Left lung (tissue), 10 donors: ENCODE data around the gene PGC. TPM values are rescaled to one million over a fixed set of nuclear protein-coding genes. Genes with fewer than 3 reads are reported as not detected.

Experiments
- ATAC-seq: fragments of 200-7000 bp; cut with Tn5 transposase; one replicate; pipeline ENCODE4 v1.9.1; 2020; ENCODE audit warnings: moderate library complexity
- DNase-seq, 4 donors: peaks; one replicate each; pipeline ENCODE4 v3.0.0-alpha.2; 2013 to 2020
- H3K27ac ChIP-seq, 2 donors: fragments of 200-600 bp; sonication (generic) in 1 of 2; one replicate each; pipeline versions ENCODE4 v1.5.0 to v1.8.0; 2020 to 2021
- H3K27me3 ChIP-seq, 2 donors: fragments of 200-600 bp; sonication (generic) in 1 of 2; one replicate each; pipeline versions ENCODE4 v1.5.0 to v1.8.0; 2020 to 2021
- H3K36me3 ChIP-seq, 2 donors: fragments of 200-600 bp; sonication (generic) in 1 of 2; one replicate each; pipeline versions ENCODE4 v1.5.0 to v1.8.0; 2020 to 2021
- H3K4me1 ChIP-seq, 2 donors: fragments of 200-600 bp; one replicate each; pipeline ENCODE4 v1.8.0; 2021
- H3K4me3 ChIP-seq, 2 donors: fragments of 200-600 bp; sonication (generic) in 1 of 2; one replicate each; pipeline versions ENCODE4 v1.5.0 to v1.8.0; 2020 to 2021; ENCODE audit warnings: mild to moderate bottlenecking in 1 of 2
- H3K9me3 ChIP-seq, 2 donors: fragments of 200-600 bp; sonication (generic) in 1 of 2; one replicate each; pipeline versions ENCODE4 v1.5.0 to v1.8.0; 2020 to 2021
- intact Hi-C, 2 donors: fragments of 100-400 bp; cut with DNase I; formaldehyde crosslinking; loops; one replicate each; pipeline versions ENCODE4 v1.11.2 to v1.14.2; 2022
- polyA plus RNA-seq, 6 donors: library from polyadenylated mRNA; unstranded; fragments of 120-200 nt; gene quantifications; one replicate each; pipeline ENCODE4 v1.2.1, GENCODE V29; 2013; ENCODE audit not compliant: insufficient read length in 6 of 6
- total RNA-seq, 2 donors: library from RNA; stranded (reverse); fragmentation: NEBNext Ultra II Directional; extraction: Animal tissue kit (Norgen Biotek cat#: 25700); gene quantifications; one replicate each; pipeline ENCODE4 v1.2.1, GENCODE V29; 2021
- TF ChIP-seq, protein P1 (sequence below), 2 donors: fragments of 200-600 bp; sonication (generic) in 1 of 2; IDR thresholded peaks; one replicate each; pipeline versions ENCODE4 v1.5.0 to v1.8.0; 2021; ENCODE audit warnings: antibody characterized with exemption in 2 of 2
- donor health status: DM: no; HTN: yes; CAD: no.
- donor health status: DM: no; HTN: no; CAD: no.

The PGC gene
- total and polyA plus RNA-seq, 8 donors, result 5.4 to 266 (median 8.2) TPM

DNA sequence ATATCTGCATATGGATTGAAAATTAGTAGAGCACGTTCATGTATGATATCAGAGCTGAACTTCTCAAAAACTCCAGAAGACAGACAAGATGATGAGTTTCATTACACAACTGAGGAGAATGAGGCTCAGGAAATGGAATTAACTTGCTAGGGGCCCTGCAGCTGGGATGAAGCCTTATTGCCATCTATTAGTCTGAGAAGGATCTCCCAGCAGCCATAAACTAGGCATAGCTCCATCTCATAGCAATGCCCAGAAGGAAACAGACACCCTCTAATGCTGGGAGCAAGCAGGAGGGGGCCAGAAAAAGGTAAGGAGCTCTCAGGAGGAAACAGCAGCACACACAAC lies 29.8 kb downstream of the PGC start:
- Histone ChIP-seq H3K27me3 (no peaks in the 10 kb centered on the region), H3K36me3 (peaks cover 0 to 6% of the 10 kb centered on the region in 2 donors), H3K4me1 (peaks cover 18 to 79% of the 10 kb centered on the region in 2 donors), H3K27ac (no peak overlapping the region), H3K4me3 (no peak overlapping the region), H3K9me3 (no peaks in the 10 kb centered on the region)
- intact Hi-C loops, result no loop called here
- TF ChIP-seq, protein P1, sequence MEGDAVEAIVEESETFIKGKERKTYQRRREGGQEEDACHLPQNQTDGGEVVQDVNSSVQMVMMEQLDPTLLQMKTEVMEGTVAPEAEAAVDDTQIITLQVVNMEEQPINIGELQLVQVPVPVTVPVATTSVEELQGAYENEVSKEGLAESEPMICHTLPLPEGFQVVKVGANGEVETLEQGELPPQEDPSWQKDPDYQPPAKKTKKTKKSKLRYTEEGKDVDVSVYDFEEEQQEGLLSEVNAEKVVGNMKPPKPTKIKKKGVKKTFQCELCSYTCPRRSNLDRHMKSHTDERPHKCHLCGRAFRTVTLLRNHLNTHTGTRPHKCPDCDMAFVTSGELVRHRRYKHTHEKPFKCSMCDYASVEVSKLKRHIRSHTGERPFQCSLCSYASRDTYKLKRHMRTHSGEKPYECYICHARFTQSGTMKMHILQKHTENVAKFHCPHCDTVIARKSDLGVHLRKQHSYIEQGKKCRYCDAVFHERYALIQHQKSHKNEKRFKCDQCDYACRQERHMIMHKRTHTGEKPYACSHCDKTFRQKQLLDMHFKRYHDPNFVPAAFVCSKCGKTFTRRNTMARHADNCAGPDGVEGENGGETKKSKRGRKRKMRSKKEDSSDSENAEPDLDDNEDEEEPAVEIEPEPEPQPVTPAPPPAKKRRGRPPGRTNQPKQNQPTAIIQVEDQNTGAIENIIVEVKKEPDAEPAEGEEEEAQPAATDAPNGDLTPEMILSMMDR (IDR thresholded peaks at IDR 0.05), result no peak
- DNase-seq (no peak), ATAC-seq (no peak)

DNA sequence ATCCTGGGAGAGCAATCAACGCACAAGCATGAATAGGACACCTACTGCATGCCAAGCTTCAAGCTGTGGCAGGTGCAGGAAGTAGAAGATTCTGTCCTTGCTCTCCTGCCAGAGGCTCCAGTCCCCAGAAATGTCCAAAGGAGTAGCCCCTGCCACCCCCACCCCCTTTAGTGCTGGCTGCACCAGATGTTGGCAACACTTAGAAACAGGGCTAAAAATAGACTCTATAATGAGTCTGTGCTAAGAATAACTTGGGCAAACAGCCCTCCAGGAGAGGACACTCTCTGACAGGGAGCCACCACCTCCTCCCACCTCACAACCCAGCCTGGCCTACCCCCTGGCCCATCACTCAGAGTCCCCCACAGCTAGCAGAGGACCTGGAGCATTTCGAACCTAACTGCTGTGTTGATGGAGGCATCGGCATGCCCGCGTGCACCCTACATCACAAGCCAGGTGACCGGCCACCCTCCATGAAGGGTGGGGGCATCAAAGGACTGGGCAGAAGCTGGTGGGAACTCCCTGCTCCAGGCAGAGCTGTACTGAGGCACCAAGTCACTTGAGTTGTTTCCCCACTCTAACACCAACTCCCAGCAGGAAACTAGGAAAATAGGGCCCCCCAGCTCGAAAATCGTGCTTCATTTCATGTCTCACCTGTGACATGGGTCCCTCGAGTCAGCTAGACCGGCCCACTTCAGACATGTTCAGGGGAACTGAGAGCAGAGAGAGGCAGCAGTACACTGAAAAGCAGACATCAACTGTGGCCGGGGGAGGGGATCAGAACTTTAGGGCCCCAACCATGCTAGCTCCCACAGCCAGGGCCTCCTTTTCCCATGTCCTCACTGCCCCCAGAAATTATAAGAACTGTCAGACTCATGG lies 30.4 kb downstream of the PGC start:
- TF ChIP-seq, protein P1 (IDR thresholded peaks at IDR 0.05), result no peak
- H3K27me3 ChIP-seq, result no peaks in the 10 kb centered on the region
- H3K27ac ChIP-seq, result no peak overlapping the region
- intact Hi-C loops, result no loop called here
- H3K4me1 ChIP-seq, result peaks cover 23 to 79% of the 10 kb centered on the region in 2 donors
- ATAC-seq, result peak; percentile 1
- no peaks in the 10 kb centered on the region for H3K9me3 ChIP-seq
- H3K36me3 ChIP-seq, result peaks cover 0 to 6% of the 10 kb centered on the region in 2 donors
- peak in 1 of 4 donors; percentile 34 for DNase-seq
- H3K4me3 ChIP-seq, result no peak overlapping the region

DNA sequence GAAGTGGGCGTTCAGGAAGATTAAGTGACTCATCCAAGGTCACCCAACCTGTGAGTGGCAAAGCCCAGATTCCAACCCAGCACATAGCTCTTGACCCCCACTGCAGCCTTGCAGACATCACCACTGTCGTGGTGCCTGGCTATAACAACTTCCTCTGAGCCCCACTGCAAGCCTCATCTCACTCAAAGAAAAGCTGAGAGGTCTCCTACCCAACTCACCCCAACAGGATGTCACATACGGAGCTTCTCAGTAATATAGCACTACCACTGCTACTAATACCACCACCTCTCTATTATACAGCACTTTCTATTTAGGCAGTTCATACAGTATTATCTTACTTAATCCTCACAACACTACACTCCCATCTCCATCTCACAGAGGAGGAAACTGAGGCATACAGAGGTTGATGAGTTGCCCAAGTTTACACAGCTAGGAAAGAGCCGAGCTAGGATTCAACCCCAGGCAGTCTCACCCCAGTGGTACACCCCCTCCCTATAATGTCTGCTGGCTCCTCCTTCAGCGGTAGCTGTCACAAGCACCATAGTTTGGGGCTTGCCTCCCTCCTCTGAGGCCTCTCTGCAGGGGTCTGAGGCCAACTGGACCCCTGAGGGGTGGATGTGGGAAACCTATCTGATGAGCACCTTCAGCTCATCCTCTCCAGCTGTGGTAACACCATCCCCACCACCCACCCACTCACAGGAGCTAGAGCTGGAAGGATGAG lies 31.2 kb downstream of the PGC start:
- DNase-seq, result peak in 1 of 4 donors; percentile 5
- TF ChIP-seq, protein P1 (IDR thresholded peaks at IDR 0.05), result no peak
- H3K27ac ChIP-seq, result no peak overlapping the region
- no peaks in the 10 kb centered on the region for H3K27me3 ChIP-seq
- no peak overlapping the region for H3K4me3 ChIP-seq
- no peak for ATAC-seq
- intact Hi-C loops, result no loop called here
- H3K4me1 ChIP-seq, result peaks cover 23 to 76% of the 10 kb centered on the region in 2 donors
- no peaks in the 10 kb centered on the region for H3K9me3 ChIP-seq
- H3K36me3 ChIP-seq, result peaks cover 0 to 6% of the 10 kb centered on the region in 2 donors

DNA sequence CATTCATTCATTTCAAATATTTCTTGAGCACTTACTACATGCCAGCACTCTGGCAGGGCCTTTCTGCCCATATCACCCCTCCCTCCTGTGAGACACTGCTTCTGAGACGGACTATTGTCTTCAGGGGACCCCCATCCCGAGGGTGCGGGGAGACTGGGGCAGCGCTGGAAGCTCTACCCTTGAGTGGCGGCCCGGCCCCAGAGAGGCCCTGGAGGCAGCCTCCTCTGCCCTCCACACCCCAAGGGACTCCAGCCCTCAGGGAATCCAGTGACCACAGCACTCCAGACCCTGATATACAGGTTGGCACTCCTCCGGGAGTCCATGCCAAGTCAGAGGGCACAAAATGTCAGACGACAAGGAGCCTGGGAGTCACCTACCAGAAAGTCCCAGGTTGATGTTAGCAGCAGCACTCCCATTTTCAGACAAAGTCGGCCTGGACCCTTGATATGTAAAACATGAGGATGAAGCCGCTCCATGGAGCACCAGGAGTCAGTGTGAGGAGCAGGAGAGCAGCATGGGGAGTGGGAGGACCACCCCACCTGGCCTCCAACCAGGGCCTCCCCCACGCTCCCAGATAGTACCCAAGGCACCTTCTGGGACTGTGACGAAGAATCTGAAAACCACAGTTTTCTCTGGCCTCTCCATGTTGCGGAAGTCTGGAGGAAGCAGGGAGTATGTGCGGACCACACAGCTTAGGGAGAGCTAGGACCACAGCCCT lies 32.5 kb downstream of the PGC start:
- Histone ChIP-seq H3K36me3 (peaks cover 0 to 6% of the 10 kb centered on the region in 2 donors), H3K9me3 (no peaks in the 10 kb centered on the region), H3K27me3 (no peaks in the 10 kb centered on the region), H3K27ac (no peak overlapping the region), H3K4me3 (no peak overlapping the region), H3K4me1 (peaks cover 23 to 65% of the 10 kb centered on the region in 2 donors)
- intact Hi-C loops, result no loop called here
- DNase-seq (peak in 1 of 4 donors; percentile 61), ATAC-seq (no peak)
- TF ChIP-seq, protein P1 (IDR thresholded peaks at IDR 0.05), result no peak
